WTC11 (cell line): ENCODE measurements around the gene FAM13C. TPM values are rescaled to one million over a fixed set of nuclear protein-coding genes. Genes with fewer than 3 reads are reported as not detected.

Experiments
- ATAC-seq: fragments of 200-7000 bp; cut with Tn5 transposase; 2 replicates; pipeline ENCODE4 v1.10.0; 2021; ENCODE audit warnings: mild to moderate bottlenecking, moderate library complexity
- CTCF ChIA-PET: fragments of 300-600 bp; sonication (Branson Sonifier 250); formaldehyde crosslinking; loops from one replicate; lab custom pipeline; 2021; ENCODE audit warnings: antibody characterized with exemption; lab: Charles Lee
- POLR2A ChIA-PET: fragments of 350-600 bp; sonication (Branson Sonifier 250); formaldehyde crosslinking; loops from one replicate; lab custom pipeline; 2021; ENCODE audit warnings: antibody characterized with exemption; lab: Charles Lee
- DNase-seq: peaks from one replicate; pipeline ENCODE4 v3.0.0; 2021; ENCODE audit warnings: low spot score
- H3K27ac Mint-ChIP-seq: 2 replicates; pipeline ENCODE4 v1.8.0; 2021; ENCODE audit warnings: mixed read lengths
- H3K27me3 Mint-ChIP-seq: 2 replicates; pipeline ENCODE4 v1.8.0; 2021; ENCODE audit warnings: low read depth, mild to moderate bottlenecking, moderate library complexity, mixed read lengths
- H3K36me3 Mint-ChIP-seq: 2 replicates; pipeline ENCODE4 v1.8.0; 2021; ENCODE audit warnings: mixed read lengths
- H3K4me1 Mint-ChIP-seq: 2 replicates; pipeline ENCODE4 v1.8.0; 2022; ENCODE audit warnings: mixed read lengths
- H3K4me3 Mint-ChIP-seq: 2 replicates; pipeline ENCODE4 v1.8.0; 2021; ENCODE audit warnings: mild to moderate bottlenecking, moderate library complexity, mixed read lengths
- H3K9me3 Mint-ChIP-seq: 2 replicates; pipeline ENCODE4 v1.8.0; 2021; ENCODE audit warnings: mixed read lengths
- AFF4 ChIP-seq: sonication (generic); formaldehyde crosslinking; IDR thresholded peaks from 2 replicates; pipeline ENCODE4 v1.8.1; 2023; ENCODE audit warnings: mild to moderate bottlenecking, missing genetic modification reagents, borderline replicate concordance
- ETV6 ChIP-seq: sonication (generic); formaldehyde crosslinking; IDR thresholded peaks from 2 replicates; pipeline ENCODE4 v1.8.1; 2022; ENCODE audit warnings: mild to moderate bottlenecking, missing genetic modification reagents
- GABPB1 ChIP-seq: sonication (generic); formaldehyde crosslinking; IDR thresholded peaks from 2 replicates; pipeline ENCODE4 v1.8.1; 2023; ENCODE audit warnings: mild to moderate bottlenecking, missing genetic modification reagents
- GTF2I ChIP-seq: fragments of 250-450 bp; sonication (Bioruptor Pico); conservative IDR thresholded peaks from 2 replicates; pipeline ENCODE4 v1.4.0; 2021; ENCODE audit warnings: mild to moderate bottlenecking
- MLX ChIP-seq: sonication (generic); formaldehyde crosslinking; IDR thresholded peaks from 2 replicates; pipeline ENCODE4 v1.8.1; 2023; ENCODE audit warnings: mild to moderate bottlenecking, missing genetic modification reagents, moderate library complexity
- MYBL2 ChIP-seq: sonication (generic); formaldehyde crosslinking; IDR thresholded peaks from 2 replicates; pipeline ENCODE4 v1.8.1; 2023; ENCODE audit warnings: mild to moderate bottlenecking, moderate library complexity, missing genetic modification reagents
- NFYB ChIP-seq: sonication (generic); formaldehyde crosslinking; conservative IDR thresholded peaks from 2 replicates; pipeline ENCODE4 v1.8.0; 2022; ENCODE audit warnings: low read depth, missing genetic modification reagents
- NR1H2 ChIP-seq: sonication (generic); formaldehyde crosslinking; IDR thresholded peaks from 2 replicates; pipeline ENCODE4 v1.9.0; 2021; ENCODE audit warnings: mild to moderate bottlenecking, moderate library complexity, missing genetic modification reagents
- PREB ChIP-seq: sonication (generic); formaldehyde crosslinking; IDR thresholded peaks from 2 replicates; pipeline ENCODE4 v1.8.1; 2022; ENCODE audit warnings: mild to moderate bottlenecking, missing genetic modification reagents, moderate library complexity, borderline replicate concordance
- SMAD3 ChIP-seq: sonication (generic); formaldehyde crosslinking; IDR thresholded peaks from 2 replicates; pipeline ENCODE4 v1.8.0; 2022; ENCODE audit warnings: missing genetic modification reagents, mild to moderate bottlenecking, borderline replicate concordance
- TEAD1 ChIP-seq: sonication (generic); formaldehyde crosslinking; IDR thresholded peaks from 2 replicates; pipeline ENCODE4 v1.8.0; 2022; ENCODE audit warnings: mild to moderate bottlenecking, missing genetic modification reagents
- USF1 ChIP-seq: sonication (generic); formaldehyde crosslinking; IDR thresholded peaks from 2 replicates; pipeline ENCODE4 v1.8.0; 2022; ENCODE audit warnings: mild to moderate bottlenecking, missing genetic modification reagents
- ZBTB43 ChIP-seq: sonication (generic); formaldehyde crosslinking; IDR thresholded peaks from 2 replicates; pipeline ENCODE4 v1.8.1; 2023; ENCODE audit warnings: mild to moderate bottlenecking, missing genetic modification reagents
- total RNA-seq: library from RNA; stranded (reverse); gene quantifications from 3 replicates; pipeline ENCODE4 v1.2.3, GENCODE V29; 2021
- TF ChIP-seq, protein P1 (sequence below): fragments of 250-450 bp; sonication (Bioruptor Pico); conservative IDR thresholded peaks from 2 replicates; pipeline ENCODE4 v1.9.0; 2021; ENCODE audit warnings: mild to moderate bottlenecking
- TF ChIP-seq, protein P2 (sequence below): sonication (generic); formaldehyde crosslinking; IDR thresholded peaks from 2 replicates; pipeline ENCODE4 v1.8.0; 2023; ENCODE audit warnings: missing genetic modification reagents
- TF ChIP-seq, protein P3 (sequence below): sonication (generic); formaldehyde crosslinking; IDR thresholded peaks from 2 replicates; pipeline ENCODE4 v1.8.1; 2023; ENCODE audit warnings: mild to moderate bottlenecking, missing genetic modification reagents, moderate library complexity
- TF ChIP-seq, protein P4 (sequence below): sonication (generic); formaldehyde crosslinking; conservative IDR thresholded peaks from 2 replicates; pipeline ENCODE4 v1.8.1; 2023; ENCODE audit warnings: mild to moderate bottlenecking, low read depth, missing genetic modification reagents, moderate library complexity
- TF ChIP-seq, protein P5 (sequence below): sonication (generic); formaldehyde crosslinking; IDR thresholded peaks from 2 replicates; pipeline ENCODE4 v1.8.1; 2022; ENCODE audit warnings: low read depth, mild to moderate bottlenecking, moderate library complexity, missing genetic modification reagents, borderline replicate concordance

FAM13C gene
- total RNA-seq, 1 experiment from 2014 or later, result 1.5 TPM

DNA sequence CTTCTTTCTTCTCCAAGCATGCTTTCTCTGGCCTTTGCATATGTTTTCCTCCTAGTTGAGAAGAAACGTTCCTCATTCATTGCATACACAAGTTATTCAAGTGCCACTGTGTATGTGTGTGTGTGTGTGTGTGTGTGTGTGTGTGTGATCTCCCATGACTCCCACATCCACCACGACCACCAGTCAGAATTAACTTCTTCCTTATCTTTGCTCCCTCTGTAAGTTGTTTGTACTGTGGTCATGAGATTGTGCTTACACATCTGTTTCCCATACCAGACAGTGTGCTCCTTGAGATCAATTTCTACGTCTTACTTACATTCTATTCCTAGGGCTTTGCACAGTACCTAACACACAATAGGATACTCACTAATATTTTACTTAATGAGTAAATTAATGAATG lies 22.4 kb upstream of the FAM13C start (continued):
- TF ChIP-seq MLX (CRISPR knock-in tag), result no peak
- TF ChIP-seq, protein P1, sequence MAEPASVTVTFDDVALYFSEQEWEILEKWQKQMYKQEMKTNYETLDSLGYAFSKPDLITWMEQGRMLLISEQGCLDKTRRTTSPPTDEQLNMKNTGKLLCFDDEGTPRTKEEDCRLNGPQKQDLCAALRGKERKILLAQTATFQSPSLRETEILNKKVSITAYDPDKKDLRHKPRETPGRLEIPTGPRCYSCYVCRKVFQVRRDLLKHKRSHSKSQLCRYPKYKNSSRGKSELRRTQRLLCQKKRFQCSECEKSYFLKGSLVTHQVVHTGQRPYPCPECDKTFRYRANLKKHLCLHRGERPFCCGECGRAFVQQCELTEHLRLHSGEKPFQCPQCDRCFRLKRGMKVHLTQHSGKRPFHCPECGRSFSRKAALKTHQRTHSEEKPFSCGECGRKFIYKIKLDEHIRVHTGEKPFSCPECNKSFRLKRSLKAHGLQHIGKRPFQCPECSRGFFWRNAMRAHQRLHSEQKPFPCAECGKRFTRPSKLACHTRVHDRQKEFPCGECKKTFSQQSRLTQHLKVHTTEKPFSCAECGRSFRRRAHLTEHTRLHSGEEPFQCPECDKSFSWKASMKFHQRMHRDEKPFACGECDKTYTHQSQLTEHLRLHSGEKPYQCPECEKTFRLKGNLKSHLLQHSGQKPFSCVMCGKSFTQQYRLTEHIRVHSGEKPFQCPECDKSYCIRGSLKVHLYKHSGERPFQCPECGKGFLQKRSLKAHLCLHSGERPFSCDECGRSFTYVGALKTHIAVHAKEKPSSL (CRISPR knock-in tag), result no peak

GRCh38 chr10:59383908-59384307 lies 21.6 kb upstream of the FAM13C start:
- no peaks in the 10 kb centered on the region for H3K27me3 Mint-ChIP-seq
- CTCF ChIA-PET, result no interaction called here
- H3K4me1 Mint-ChIP-seq, result no peaks in the 10 kb centered on the region; the same call in 1 of the 2 replicates
- TF ChIP-seq AFF4 (CRISPR knock-in tag) (no peak), NR1H2 (no peak), GTF2I (CRISPR knock-in tag) (no peak), SMAD3 (no peak), MYBL2 (no peak), TEAD1 (CRISPR knock-in tag) (no peak), PREB (no peak), USF1 (CRISPR knock-in tag) (no peak), ETV6 (no peak), NFYB (CRISPR knock-in tag) (no peak), GABPB1 (no peak), ZBTB43 (no peak)
- TF ChIP-seq, protein P2, sequence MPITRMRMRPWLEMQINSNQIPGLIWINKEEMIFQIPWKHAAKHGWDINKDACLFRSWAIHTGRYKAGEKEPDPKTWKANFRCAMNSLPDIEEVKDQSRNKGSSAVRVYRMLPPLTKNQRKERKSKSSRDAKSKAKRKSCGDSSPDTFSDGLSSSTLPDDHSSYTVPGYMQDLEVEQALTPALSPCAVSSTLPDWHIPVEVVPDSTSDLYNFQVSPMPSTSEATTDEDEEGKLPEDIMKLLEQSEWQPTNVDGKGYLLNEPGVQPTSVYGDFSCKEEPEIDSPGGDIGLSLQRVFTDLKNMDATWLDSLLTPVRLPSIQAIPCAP (CRISPR knock-in tag), result no peak
- TF ChIP-seq, protein P3, sequence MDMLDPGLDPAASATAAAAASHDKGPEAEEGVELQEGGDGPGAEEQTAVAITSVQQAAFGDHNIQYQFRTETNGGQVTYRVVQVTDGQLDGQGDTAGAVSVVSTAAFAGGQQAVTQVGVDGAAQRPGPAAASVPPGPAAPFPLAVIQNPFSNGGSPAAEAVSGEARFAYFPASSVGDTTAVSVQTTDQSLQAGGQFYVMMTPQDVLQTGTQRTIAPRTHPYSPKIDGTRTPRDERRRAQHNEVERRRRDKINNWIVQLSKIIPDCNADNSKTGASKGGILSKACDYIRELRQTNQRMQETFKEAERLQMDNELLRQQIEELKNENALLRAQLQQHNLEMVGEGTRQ, result no peak
- TF ChIP-seq, protein P4, sequence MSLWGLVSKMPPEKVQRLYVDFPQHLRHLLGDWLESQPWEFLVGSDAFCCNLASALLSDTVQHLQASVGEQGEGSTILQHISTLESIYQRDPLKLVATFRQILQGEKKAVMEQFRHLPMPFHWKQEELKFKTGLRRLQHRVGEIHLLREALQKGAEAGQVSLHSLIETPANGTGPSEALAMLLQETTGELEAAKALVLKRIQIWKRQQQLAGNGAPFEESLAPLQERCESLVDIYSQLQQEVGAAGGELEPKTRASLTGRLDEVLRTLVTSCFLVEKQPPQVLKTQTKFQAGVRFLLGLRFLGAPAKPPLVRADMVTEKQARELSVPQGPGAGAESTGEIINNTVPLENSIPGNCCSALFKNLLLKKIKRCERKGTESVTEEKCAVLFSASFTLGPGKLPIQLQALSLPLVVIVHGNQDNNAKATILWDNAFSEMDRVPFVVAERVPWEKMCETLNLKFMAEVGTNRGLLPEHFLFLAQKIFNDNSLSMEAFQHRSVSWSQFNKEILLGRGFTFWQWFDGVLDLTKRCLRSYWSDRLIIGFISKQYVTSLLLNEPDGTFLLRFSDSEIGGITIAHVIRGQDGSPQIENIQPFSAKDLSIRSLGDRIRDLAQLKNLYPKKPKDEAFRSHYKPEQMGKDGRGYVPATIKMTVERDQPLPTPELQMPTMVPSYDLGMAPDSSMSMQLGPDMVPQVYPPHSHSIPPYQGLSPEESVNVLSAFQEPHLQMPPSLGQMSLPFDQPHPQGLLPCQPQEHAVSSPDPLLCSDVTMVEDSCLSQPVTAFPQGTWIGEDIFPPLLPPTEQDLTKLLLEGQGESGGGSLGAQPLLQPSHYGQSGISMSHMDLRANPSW (CRISPR knock-in tag), result no peak
- TF ChIP-seq, protein P5, sequence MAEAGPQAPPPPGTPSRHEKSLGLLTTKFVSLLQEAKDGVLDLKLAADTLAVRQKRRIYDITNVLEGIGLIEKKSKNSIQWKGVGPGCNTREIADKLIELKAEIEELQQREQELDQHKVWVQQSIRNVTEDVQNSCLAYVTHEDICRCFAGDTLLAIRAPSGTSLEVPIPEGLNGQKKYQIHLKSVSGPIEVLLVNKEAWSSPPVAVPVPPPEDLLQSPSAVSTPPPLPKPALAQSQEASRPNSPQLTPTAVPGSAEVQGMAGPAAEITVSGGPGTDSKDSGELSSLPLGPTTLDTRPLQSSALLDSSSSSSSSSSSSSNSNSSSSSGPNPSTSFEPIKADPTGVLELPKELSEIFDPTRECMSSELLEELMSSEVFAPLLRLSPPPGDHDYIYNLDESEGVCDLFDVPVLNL (CRISPR knock-in tag), result no peak
- TF ChIP-seq, all 79 proteins: peak for 0
- H3K27ac Mint-ChIP-seq, result no peak overlapping the region
- DNase-seq (no peak), ATAC-seq (no peak)
- H3K4me3 Mint-ChIP-seq, result no peak overlapping the region
- POLR2A ChIA-PET, result no interaction called here
- no peaks in the 10 kb centered on the region for H3K36me3 Mint-ChIP-seq
- peaks cover 8% of the 10 kb centered on the region; the same call in 1 of the 2 replicates for H3K9me3 Mint-ChIP-seq
